ENCODE data around the gene FOSL1. TPM values are rescaled to one million over a fixed set of nuclear protein-coding genes. Genes with fewer than 3 reads are reported as not detected.
A peak's percentile ranks its signal among the peaks of the same experiment; 100 is the strongest.

The FOSL1 gene
- total and polyA plus RNA-seq, 2 of the 13 experiments (the other 11 are each of a cell fraction or from before 2014, with no cell fraction given), result 4.0 to 4.1 TPM

- TF ChIP-seq GRHL1 (CRISPR knock-in tag; conservative IDR thresholded peaks at IDR 0.05), result no peak
- TF ChIP-seq AGO2 (optimal IDR thresholded peaks at IDR 0.05; ENCODE audit: low read depth, low read length), result no peak
- no peak; the same call in 1 of the 2 replicates for TF ChIP-seq ZNF564 (CRISPR knock-in tag; IDR thresholded peaks at IDR 0.05)
- peak; percentile 82 for TF ChIP-seq MTF1 (CRISPR knock-in tag; IDR thresholded peaks at IDR 0.05)
- TF ChIP-seq RCOR2 (CRISPR knock-in tag; IDR thresholded peaks at IDR 0.05), result no peak
- TF ChIP-seq NR2F1 (CRISPR knock-in tag; IDR thresholded peaks at IDR 0.05), result no peak
- TF ChIP-seq FOXO1 (CRISPR knock-in tag; IDR thresholded peaks at IDR 0.05), result peak; percentile 32; the same call in 1 of the 2 replicates
- TF ChIP-seq CERS6 (CRISPR knock-in tag; IDR thresholded peaks at IDR 0.05), result peak; percentile 89; the same call in 1 of the 2 replicates
- TF ChIP-seq ZNF556 (CRISPR knock-in tag; IDR thresholded peaks at IDR 0.05; ENCODE audit: borderline replicate concordance), result peak; percentile 41; the same call in 1 of the 2 replicates
- TF ChIP-seq RAD51 (IDR thresholded peaks at IDR 0.05; ENCODE audit: borderline replicate concordance), result no peak
- no peak for TF ChIP-seq MBNL3 (CRISPR knock-in tag; conservative IDR thresholded peaks at IDR 0.05)
- peak; percentile 81 for TF ChIP-seq ZNF446 (CRISPR knock-in tag; IDR thresholded peaks at IDR 0.05)
- peak; percentile 76 for TF ChIP-seq ARID4A (CRISPR knock-in tag; IDR thresholded peaks at IDR 0.05; ENCODE audit: borderline replicate concordance)
- TF ChIP-seq ATF6 (CRISPR knock-in tag; conservative IDR thresholded peaks at IDR 0.05), result no peak
- TF ChIP-seq KLF13 (CRISPR knock-in tag; IDR thresholded peaks at IDR 0.05), result no peak
- TF ChIP-seq TERF1 (CRISPR knock-in tag; IDR thresholded peaks at IDR 0.05), result no peak
- TF ChIP-seq TMF1 (CRISPR knock-in tag; IDR thresholded peaks at IDR 0.05; ENCODE audit: low read depth), result peak; percentile 97
- TF ChIP-seq NAIF1 (CRISPR knock-in tag; IDR thresholded peaks at IDR 0.05; ENCODE audit: borderline replicate concordance), result no peak
Observed at GRCh38 chr11:65890324-65891218, 9.6 kb downstream of the FOSL1 start, which contains the start of gene CCDC85B (continued).
